GM12872 (cell line): ENCODE measurements around the gene SLC7A6.

Experiments
- CTCF ChIP-seq: IDR thresholded peaks from 3 replicates; pipeline ENCODE4 v1.5.1; 2011; ENCODE audit warnings: low read depth, mild to moderate bottlenecking, low read length, moderate library complexity; ENCODE audit not compliant: insufficient read depth

SLC7A6 gene

GRCh38 chr16:68306633-68307032, 42.3 kb downstream of the SLC7A6 start:
- TF ChIP-seq CTCF, result no peak

DNA sequence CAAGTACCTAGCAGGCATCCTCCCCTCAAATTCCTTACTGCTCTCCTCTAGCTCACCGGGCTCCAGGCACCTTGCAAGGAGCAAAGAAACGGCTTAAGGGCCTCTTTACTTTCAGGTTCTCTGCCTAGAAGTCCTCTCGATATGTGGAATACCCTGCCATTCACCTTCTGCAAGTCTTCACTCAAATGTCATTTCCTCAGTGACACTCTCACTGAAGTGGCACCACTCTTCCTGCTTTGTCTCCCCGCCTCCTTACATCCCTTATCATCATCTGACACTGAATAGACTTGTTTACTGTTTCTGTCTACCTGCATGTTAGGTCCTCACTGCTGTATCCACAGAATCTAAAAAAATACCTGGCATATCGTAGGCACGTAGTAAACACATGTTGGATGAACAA, 45.5 kb downstream of the SLC7A6 start:
- no peak for TF ChIP-seq CTCF

GRCh38 chr16:68310437-68310773, 46.1 kb downstream of the SLC7A6 start:
- no peak for TF ChIP-seq CTCF

DNA sequence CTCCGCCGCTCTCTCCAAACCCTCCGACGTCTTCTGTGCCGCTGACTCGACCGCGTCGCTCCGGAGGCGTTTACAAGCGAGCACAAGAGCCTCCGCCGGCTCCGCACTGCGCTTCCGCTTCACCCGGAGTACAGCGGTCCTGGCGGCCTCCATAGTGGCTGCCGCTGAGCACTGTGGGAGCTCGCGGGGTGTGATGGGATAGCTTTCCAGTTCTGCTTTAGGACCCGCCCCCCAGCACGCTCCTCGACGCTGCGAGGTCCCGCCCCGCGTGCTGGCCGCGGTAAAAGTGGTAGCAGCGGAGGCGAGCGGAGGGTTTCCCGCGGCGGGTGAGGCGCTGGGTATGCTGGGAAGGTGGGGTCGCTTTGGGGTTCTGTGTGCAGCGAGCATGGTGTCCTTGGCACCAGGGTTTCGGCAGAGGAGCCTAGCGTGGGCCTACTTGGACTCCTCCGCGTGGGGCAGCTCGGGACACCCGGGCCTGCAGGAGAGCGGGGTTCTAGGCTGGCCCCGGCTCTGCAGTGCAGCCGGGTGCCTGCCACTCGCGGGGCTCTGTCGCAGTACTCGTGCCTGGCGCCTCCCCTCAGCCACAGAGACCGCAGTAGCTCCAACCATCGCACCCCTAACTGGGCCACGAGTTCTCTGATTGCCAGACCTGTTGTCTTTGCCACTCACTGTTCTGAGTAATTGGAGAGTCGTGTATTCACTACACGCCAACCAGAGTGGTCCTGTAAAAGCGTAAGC, 46.6 kb downstream of the SLC7A6 start, which contains the start of the genes PRMT7 and SLC7A6OS:
TSS of gene PRMT7 (plus strand) at position 246 of the 738 bp plus-strand sequence. CDS start 4,961 bp downstream, outside the sequence.
TSS of gene SLC7A6OS (minus strand) at position 173 of the 738 bp plus-strand sequence. CDS start at position 153, 20 bp downstream.
- no peak for TF ChIP-seq CTCF

DNA sequence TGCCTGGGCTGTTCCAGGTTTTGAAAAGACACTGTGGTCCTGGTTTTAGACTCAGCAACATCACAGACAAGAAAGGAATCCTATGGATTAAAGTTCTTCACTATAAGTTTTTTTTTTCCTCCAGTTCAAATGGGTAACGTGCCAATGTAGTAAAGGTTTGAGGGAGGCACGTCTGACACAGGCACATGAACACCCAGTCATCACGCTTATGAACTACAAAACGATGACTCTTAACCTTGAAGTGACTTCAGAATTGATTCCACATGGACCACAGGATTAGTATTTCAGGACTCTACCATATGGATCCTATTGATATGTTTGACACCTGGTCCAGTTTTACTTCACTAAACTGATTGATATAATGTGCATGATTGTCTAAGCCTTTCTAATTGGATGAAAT, 48.8 kb downstream of the SLC7A6 start:
- TF ChIP-seq CTCF, result no peak

GRCh38 chr16:68319185-68319908, 55.0 kb downstream of the SLC7A6 start:
- TF ChIP-seq CTCF, result no peak

- no peak for TF ChIP-seq CTCF
These were observed 60.0 kb downstream of the SLC7A6 start for GRCh38 chr16:68324336-68324735.
